Measurements from ENCODE around the gene PCNT.

- TF ChIP-seq ZNF384 (IDR thresholded peaks at IDR 0.05) (no peak), TARDBP (IDR thresholded peaks at IDR 0.05) (no peak), SUZ12 (IDR thresholded peaks at IDR 0.05) (no peak)
These were observed 42.6 kb downstream of the PCNT start for GRCh38 chr21:46366561-46366960.
